ENCODE data around the gene AKR1E2. TPM values are rescaled to one million over a fixed set of nuclear protein-coding genes. Genes with fewer than 3 reads are reported as not detected.

The AKR1E2 gene
- total RNA-seq, 1 experiment from 2014 or later: 11.3 TPM

GRCh38 chr10:4819067-4819466 is 6.9 kb upstream of the AKR1E2 start:
- ChIA-PET CTCF (no interaction called here), POLR2A (ENCODE audit: low non-redundant PET) (no interaction called here)
- TF ChIP-seq, protein P1, sequence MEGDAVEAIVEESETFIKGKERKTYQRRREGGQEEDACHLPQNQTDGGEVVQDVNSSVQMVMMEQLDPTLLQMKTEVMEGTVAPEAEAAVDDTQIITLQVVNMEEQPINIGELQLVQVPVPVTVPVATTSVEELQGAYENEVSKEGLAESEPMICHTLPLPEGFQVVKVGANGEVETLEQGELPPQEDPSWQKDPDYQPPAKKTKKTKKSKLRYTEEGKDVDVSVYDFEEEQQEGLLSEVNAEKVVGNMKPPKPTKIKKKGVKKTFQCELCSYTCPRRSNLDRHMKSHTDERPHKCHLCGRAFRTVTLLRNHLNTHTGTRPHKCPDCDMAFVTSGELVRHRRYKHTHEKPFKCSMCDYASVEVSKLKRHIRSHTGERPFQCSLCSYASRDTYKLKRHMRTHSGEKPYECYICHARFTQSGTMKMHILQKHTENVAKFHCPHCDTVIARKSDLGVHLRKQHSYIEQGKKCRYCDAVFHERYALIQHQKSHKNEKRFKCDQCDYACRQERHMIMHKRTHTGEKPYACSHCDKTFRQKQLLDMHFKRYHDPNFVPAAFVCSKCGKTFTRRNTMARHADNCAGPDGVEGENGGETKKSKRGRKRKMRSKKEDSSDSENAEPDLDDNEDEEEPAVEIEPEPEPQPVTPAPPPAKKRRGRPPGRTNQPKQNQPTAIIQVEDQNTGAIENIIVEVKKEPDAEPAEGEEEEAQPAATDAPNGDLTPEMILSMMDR (conservative IDR thresholded peaks at IDR 0.05; ENCODE audit: low read depth, low read length): no peak
- TF ChIP-seq EZH2 (IDR thresholded peaks at IDR 0.05; ENCODE audit: borderline replicate concordance, low read depth, low read length, poor library complexity, severe bottlenecking): no peak
- no peaks in the 10 kb centered on the region for H3K27me3 ChIP-seq (replicated peaks; ENCODE audit: insufficient read depth, low read depth, low read length, poor library complexity)
- DNase-seq (ENCODE audit: low spot score): no peak
- BruUV-seq (replicated peaks): no TSS peak
- no peak overlapping the region for H3K27ac ChIP-seq (ENCODE audit: low read depth, low read length, poor library complexity, severe bottlenecking)
- intact Hi-C loops (cut with micrococcal nuclease; ENCODE audit: unreplicated experiment): loop anchor here (5.0 kb wide), 2 partner anchors 803 to 1053 kb away; no protein-coding TSS in a partner anchor
- no peaks in the 10 kb centered on the region for H3K9me3 ChIP-seq (ENCODE audit: low read depth, low read length, poor library complexity, severe bottlenecking)
- no peak overlapping the region for H3K4me3 ChIP-seq (ENCODE audit: low read depth, low read length, poor library complexity, severe bottlenecking)
- no peaks in the 10 kb centered on the region for H3K36me3 ChIP-seq (ENCODE audit: insufficient read depth, low read length, poor library complexity, severe bottlenecking)
- no peaks in the 10 kb centered on the region for H3K4me1 ChIP-seq (ENCODE audit: insufficient read depth, low read length, poor library complexity, severe bottlenecking)

DNA sequence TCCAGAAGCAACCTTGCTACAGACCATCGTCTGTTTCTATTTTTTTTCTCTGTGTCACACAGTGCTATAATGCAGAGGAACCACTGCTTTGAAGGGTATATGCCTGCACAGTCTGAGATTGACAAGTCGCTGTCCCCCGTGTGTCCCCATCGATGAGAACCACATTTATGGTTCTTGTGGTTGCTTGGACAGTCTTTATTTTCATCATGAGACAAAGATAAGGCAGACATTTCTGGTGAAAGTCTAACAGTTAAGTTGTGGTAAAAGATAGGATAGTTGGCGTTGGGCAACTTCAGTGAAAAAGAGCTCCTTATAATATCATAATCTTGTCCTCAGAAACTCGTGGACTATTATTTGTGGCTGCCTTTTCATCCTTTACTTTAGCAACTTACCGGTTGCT is 6.3 kb upstream of the AKR1E2 start:
- H3K27ac ChIP-seq (ENCODE audit: low read depth, low read length, poor library complexity, severe bottlenecking): no peak overlapping the region
- no peak for TF ChIP-seq EZH2 (IDR thresholded peaks at IDR 0.05; ENCODE audit: borderline replicate concordance, low read depth, low read length, poor library complexity, severe bottlenecking)
- TF ChIP-seq, protein P1 (conservative IDR thresholded peaks at IDR 0.05; ENCODE audit: low read depth, low read length): no peak
- no peaks in the 10 kb centered on the region for H3K27me3 ChIP-seq (replicated peaks; ENCODE audit: insufficient read depth, low read depth, low read length, poor library complexity)
- BruUV-seq (replicated peaks): no TSS peak
- no peaks in the 10 kb centered on the region for H3K9me3 ChIP-seq (ENCODE audit: low read depth, low read length, poor library complexity, severe bottlenecking)
- H3K4me3 ChIP-seq (ENCODE audit: low read depth, low read length, poor library complexity, severe bottlenecking): no peak overlapping the region
- no peaks in the 10 kb centered on the region for H3K36me3 ChIP-seq (ENCODE audit: insufficient read depth, low read length, poor library complexity, severe bottlenecking)
- ChIA-PET POLR2A (ENCODE audit: low non-redundant PET) (interaction anchor here (0.7 kb wide), 1 partner anchor 1610 kb away, joined by 3 read pairs; no protein-coding TSS in a partner anchor), CTCF (no interaction called here)
- H3K4me1 ChIP-seq (ENCODE audit: insufficient read depth, low read length, poor library complexity, severe bottlenecking): no peaks in the 10 kb centered on the region
- intact Hi-C loops (cut with micrococcal nuclease; ENCODE audit: unreplicated experiment): loop anchor here (5.0 kb wide), 2 partner anchors 803 to 1053 kb away; no protein-coding TSS in a partner anchor
- DNase-seq (ENCODE audit: low spot score): no peak

- no peaks in the 10 kb centered on the region for H3K9me3 ChIP-seq (ENCODE audit: low read depth, low read length, poor library complexity, severe bottlenecking)
- H3K4me1 ChIP-seq (ENCODE audit: insufficient read depth, low read length, poor library complexity, severe bottlenecking): no peaks in the 10 kb centered on the region
- POLR2A ChIA-PET (ENCODE audit: low non-redundant PET): interaction anchor here (0.7 kb wide), 1 partner anchor 517 kb away, joined by 4 read pairs; no protein-coding TSS in a partner anchor
- no peak for DNase-seq (ENCODE audit: low spot score)
- no peaks in the 10 kb centered on the region for H3K27me3 ChIP-seq (replicated peaks; ENCODE audit: insufficient read depth, low read depth, low read length, poor library complexity)
- TF ChIP-seq, protein P1 (conservative IDR thresholded peaks at IDR 0.05; ENCODE audit: low read depth, low read length): no peak
- TF ChIP-seq EZH2 (IDR thresholded peaks at IDR 0.05; ENCODE audit: borderline replicate concordance, low read depth, low read length, poor library complexity, severe bottlenecking): no peak
- no peaks in the 10 kb centered on the region for H3K36me3 ChIP-seq (ENCODE audit: insufficient read depth, low read length, poor library complexity, severe bottlenecking)
- H3K27ac ChIP-seq (ENCODE audit: low read depth, low read length, poor library complexity, severe bottlenecking): no peak overlapping the region
- CTCF ChIA-PET: no interaction called here
- no peak overlapping the region for H3K4me3 ChIP-seq (ENCODE audit: low read depth, low read length, poor library complexity, severe bottlenecking)
- no TSS peak for BruUV-seq (replicated peaks)
- intact Hi-C loops (cut with micrococcal nuclease; ENCODE audit: unreplicated experiment): no loop called here
These were observed 5.1 kb upstream of the AKR1E2 start for GRCh38 chr10:4820804-4821401.
